HG03571 (cell line): Measurements from ENCODE around the gene ZC3H7B.
"Not testable (repeated sequence)": the region's sequence is repeated elsewhere in the genome, so short reads cannot be mapped to it uniquely, and the experiment has no call there.

Experiments used
- ATAC-seq: cut with Tn5 transposase; IDR thresholded peaks from one replicate; pipeline ENCODE4 v1.9.1; 2021; ENCODE audit not compliant: unreplicated experiment

Gene ZC3H7B, protein sequence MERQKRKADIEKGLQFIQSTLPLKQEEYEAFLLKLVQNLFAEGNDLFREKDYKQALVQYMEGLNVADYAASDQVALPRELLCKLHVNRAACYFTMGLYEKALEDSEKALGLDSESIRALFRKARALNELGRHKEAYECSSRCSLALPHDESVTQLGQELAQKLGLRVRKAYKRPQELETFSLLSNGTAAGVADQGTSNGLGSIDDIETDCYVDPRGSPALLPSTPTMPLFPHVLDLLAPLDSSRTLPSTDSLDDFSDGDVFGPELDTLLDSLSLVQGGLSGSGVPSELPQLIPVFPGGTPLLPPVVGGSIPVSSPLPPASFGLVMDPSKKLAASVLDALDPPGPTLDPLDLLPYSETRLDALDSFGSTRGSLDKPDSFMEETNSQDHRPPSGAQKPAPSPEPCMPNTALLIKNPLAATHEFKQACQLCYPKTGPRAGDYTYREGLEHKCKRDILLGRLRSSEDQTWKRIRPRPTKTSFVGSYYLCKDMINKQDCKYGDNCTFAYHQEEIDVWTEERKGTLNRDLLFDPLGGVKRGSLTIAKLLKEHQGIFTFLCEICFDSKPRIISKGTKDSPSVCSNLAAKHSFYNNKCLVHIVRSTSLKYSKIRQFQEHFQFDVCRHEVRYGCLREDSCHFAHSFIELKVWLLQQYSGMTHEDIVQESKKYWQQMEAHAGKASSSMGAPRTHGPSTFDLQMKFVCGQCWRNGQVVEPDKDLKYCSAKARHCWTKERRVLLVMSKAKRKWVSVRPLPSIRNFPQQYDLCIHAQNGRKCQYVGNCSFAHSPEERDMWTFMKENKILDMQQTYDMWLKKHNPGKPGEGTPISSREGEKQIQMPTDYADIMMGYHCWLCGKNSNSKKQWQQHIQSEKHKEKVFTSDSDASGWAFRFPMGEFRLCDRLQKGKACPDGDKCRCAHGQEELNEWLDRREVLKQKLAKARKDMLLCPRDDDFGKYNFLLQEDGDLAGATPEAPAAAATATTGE

GRCh38 chr22:41301085-41302020 lies at the start of gene ZC3H7B:
ZC3H7B (plus strand) TSS chr22:41301525; CDS start chr22:41320661, 19,136 bp downstream.
- peak; percentile 77 for ATAC-seq

- no peak for ATAC-seq
Measured at GRCh38 chr22:41252365-41252764, 49.0 kb upstream of the ZC3H7B start.

- no peak for ATAC-seq
Measured at GRCh38 chr22:41254230-41254629, 47.1 kb upstream of the ZC3H7B start.

DNA sequence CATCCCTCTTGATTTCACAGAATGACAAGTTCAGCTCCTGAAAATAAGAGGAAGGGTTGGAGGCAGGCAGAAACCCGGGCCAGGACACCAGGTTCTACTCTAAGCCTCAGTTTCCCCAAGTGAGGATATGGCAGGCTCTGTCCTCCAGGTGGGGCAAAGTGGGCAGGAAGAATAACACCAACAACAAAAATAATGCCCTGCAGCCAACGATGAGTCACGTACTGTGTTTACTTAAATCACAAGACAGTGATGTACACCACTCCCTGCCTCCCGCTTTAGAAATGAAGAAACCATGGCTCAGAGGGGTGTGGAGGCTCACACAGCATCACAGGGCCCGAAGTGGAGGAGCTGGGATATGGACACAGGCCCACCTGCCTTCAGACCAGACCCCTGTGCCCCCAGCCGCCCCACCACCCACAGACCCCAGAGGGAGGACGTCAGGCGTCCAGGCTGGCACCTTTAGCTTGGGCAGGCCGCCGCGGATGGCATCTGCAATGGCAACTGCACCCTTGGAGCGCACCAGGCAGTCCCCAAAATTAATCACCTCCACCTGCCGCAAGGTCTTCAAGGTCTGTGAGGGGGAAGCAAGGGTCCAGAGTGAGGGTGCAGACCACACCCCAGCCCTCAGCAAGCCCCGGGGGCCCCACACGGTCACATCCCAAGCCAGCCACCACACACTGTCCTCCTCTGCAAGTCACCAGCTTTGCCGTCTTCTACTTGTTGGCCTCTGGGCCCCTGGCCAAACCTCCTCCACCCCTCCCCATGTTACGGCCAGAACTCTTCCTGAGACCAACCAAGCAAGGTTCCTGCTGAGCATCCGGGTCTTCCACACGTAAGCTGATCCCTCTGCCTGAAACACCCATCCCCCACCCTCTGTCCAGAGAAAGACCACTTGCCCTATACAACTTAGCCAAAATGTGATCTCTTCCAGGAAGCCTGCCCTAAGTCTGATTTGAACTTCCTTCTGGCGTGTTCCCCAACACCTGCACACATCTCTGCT lies 44.8 kb upstream of the ZC3H7B start:
- ATAC-seq: no peak

GRCh38 chr22:41257696-41258095 lies 43.6 kb upstream of the ZC3H7B start:
- no peak for ATAC-seq

DNA sequence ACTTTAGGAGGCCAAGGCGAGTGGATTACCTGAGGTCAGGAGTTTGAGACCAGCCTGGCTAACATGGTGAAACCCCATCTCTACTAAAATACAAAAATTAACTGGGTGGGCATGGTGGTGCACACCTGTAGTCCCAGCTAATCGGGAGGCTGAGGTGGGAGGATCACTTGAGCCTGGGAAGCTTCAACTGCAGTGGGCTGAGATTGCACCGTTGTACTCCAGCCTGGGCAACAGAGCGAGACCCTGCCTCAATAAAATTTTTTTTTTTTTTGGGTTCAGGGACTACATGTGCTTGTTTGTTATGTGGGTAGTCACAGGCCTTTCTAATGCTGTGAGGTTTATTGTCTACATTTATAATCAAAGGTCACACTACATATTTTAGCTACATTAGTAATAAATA lies 41.6 kb upstream of the ZC3H7B start:
- not testable (repeated sequence) for ATAC-seq

GRCh38 chr22:41260871-41261270 lies 40.5 kb upstream of the ZC3H7B start:
- no peak for ATAC-seq

- no peak for ATAC-seq
Measured at GRCh38 chr22:41261541-41262249, 39.6 kb upstream of the ZC3H7B start.

DNA sequence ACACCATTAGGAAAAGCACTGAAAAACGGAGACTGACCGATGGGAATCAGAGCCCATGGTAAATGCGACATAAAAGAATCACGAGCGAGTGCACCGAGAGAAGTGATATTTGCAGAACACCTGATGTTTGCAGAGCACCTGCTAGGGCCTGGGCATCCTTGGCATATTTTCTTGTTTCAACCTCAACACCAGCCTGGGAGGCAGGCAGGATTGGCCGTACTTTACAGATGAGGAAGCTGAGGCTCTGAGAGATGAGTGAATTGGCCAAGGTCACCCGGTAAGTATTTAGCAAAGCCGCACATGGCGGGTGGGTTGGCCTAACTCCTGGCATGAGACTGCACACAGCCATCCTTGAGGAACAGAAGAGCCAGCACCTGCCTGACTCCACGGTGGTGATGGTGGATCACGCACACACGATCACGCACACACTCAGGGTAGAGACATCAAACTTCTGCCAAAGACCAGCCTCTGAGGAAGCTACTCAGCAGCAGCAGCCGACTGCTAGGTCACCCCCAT lies 39.0 kb upstream of the ZC3H7B start:
- no peak for ATAC-seq

GRCh38 chr22:41263704-41264103 lies 37.6 kb upstream of the ZC3H7B start:
- no peak for ATAC-seq

DNA sequence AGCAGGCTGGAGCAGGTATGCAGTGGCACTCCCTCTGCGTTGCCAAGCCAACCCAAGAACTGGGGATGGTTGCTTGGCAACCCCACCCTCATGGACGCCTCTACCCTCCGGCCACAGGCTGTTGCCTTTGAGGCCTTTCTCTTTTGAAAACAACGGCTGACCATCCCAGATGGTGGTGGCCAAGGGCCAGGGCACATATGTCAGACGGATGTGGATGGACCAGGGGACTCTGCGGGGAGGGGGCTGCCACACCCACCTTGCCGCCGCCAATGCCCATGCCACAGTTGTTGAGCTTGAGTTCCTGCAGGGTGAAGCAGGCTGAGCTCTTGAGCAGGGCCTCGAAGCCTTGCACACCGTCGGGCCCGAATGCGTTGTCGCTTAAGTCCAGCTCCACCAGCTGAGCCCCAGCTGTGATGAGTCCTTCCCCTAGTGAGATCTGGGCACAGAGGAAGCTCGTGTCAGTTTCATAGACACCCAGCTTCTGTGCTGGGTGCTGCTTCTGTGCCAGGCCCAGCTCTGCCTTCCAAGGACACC lies 36.9 kb upstream of the ZC3H7B start:
- no peak for ATAC-seq

GRCh38 chr22:41267958-41268357 lies 33.4 kb upstream of the ZC3H7B start:
- ATAC-seq: no peak

DNA sequence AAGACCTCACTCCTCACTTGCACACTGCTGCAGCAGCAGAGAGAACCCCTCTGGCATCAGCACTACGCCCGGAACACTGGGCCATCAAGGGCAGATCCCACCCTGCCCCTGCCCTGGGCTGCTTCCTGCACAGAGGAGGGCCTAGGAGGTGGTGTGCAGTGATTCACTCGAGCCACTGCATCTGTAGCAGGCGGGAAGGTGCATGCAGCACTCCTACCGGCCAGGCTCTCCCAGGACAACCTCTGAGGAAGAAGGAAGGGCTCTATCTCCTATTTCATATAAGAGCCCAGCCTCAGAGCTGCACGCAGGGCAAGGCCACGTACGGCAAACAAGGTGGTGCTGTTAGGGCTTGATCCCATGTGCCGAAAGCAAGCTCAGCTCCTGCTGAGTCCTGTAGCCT lies 29.5 kb upstream of the ZC3H7B start:
- ATAC-seq: no peak

GRCh38 chr22:41273128-41273527 lies 28.2 kb upstream of the ZC3H7B start:
- no peak for ATAC-seq

GRCh38 chr22:41274856-41275255 lies 26.5 kb upstream of the ZC3H7B start:
- no peak for ATAC-seq

- no peak for ATAC-seq
Measured at GRCh38 chr22:41280065-41280464, 21.3 kb upstream of the ZC3H7B start.

- no peak for ATAC-seq
Measured at GRCh38 chr22:41280854-41281253, 20.5 kb upstream of the ZC3H7B start.

DNA sequence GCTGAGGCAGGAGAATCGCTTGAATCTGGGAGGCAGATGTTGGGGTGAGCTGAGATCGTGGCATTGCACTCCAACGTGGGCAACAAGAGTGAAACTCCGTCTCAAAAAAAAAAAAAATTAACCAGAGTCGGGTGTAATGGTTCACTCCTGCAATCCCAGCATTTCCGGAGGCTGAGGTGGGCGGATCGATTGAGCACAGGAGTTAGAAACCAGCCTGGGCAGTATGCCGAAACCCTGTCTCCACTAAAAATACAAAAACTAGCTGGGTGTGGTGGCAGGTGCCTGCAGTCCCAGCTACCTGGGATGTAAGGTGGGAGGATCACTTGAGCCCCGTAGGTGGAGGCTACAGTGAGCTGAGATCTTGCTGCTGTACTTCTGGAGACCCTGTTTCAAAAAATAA lies 16.9 kb upstream of the ZC3H7B start:
- no peak for ATAC-seq
